IMR-90 (cell line): ENCODE measurements around the gene GNAS-AS1.

Experiments
- BHLHE40 ChIP-seq: fragments of 150-350 bp; IDR thresholded peaks from 2 replicates; pipeline ENCODE4 v1.6.1; 2016; ENCODE audit warnings: mild to moderate bottlenecking, low read depth, low read length
- CEBPB ChIP-seq: IDR thresholded peaks from 2 replicates; pipeline ENCODE4 v1.6.1; 2012; ENCODE audit warnings: low read depth, low read length, improper control_type of control experiment
- CTCF ChIP-seq: conservative IDR thresholded peaks from 2 replicates; pipeline ENCODE4 v1.5.1; 2012; ENCODE audit warnings: mild to moderate bottlenecking, low read depth, low read length, improper control_type of control experiment
- FOS ChIP-seq: fragments of 150-350 bp; IDR thresholded peaks from 2 replicates; pipeline ENCODE4 v1.6.1; 2016; ENCODE audit warnings: low read depth, low read length
- MAFK ChIP-seq: IDR thresholded peaks from 2 replicates; pipeline ENCODE4 v1.6.1; 2012; ENCODE audit warnings: low read depth, low read length, improper control_type of control experiment
- MXI1 ChIP-seq: IDR thresholded peaks from 2 replicates; pipeline ENCODE4 v1.6.1; 2012; ENCODE audit warnings: low read depth, mild to moderate bottlenecking, low read length, moderate library complexity, borderline replicate concordance
- POLR2A ChIP-seq: IDR thresholded peaks from 2 replicates; pipeline ENCODE4 v1.6.1; 2012; ENCODE audit warnings: mild to moderate bottlenecking, low read depth, low read length
- RAD21 ChIP-seq: IDR thresholded peaks from 2 replicates; pipeline ENCODE4 v1.6.1; 2012; ENCODE audit warnings: low read length, improper control_type of control experiment
- RCOR1 ChIP-seq: IDR thresholded peaks from 2 replicates; pipeline ENCODE4 v1.6.1; 2012; ENCODE audit warnings: mild to moderate bottlenecking, low read length, improper control_type of control experiment; ENCODE audit not compliant: insufficient replicate concordance
- RFX5 ChIP-seq: IDR thresholded peaks from 2 replicates; pipeline ENCODE4 v1.8.0; 2012; ENCODE audit warnings: low read depth, mild to moderate bottlenecking, low read length, moderate library complexity
- SMC3 ChIP-seq: fragments of 150-350 bp; IDR thresholded peaks from 2 replicates; pipeline ENCODE4 v1.6.1; 2016; ENCODE audit warnings: low read depth, mild to moderate bottlenecking, antibody characterized with exemption, low read length, moderate library complexity
- USF2 ChIP-seq: fragments of 150-350 bp; IDR thresholded peaks from 2 replicates; pipeline ENCODE4 v1.6.1; 2017; ENCODE audit warnings: mild to moderate bottlenecking, antibody characterized with exemption, low read length, low read depth
- TF ChIP-seq, protein P1 (sequence below): fragments of 150-350 bp; IDR thresholded peaks from 2 replicates; pipeline ENCODE4 v1.6.1; 2016; ENCODE audit warnings: low read depth, mild to moderate bottlenecking, low read length, moderate library complexity, borderline replicate concordance

- no peak for TF ChIP-seq CTCF
- TF ChIP-seq, protein P1, sequence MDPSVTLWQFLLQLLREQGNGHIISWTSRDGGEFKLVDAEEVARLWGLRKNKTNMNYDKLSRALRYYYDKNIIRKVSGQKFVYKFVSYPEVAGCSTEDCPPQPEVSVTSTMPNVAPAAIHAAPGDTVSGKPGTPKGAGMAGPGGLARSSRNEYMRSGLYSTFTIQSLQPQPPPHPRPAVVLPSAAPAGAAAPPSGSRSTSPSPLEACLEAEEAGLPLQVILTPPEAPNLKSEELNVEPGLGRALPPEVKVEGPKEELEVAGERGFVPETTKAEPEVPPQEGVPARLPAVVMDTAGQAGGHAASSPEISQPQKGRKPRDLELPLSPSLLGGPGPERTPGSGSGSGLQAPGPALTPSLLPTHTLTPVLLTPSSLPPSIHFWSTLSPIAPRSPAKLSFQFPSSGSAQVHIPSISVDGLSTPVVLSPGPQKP: no peak
- TF ChIP-seq MAFK: no peak
- no peak for TF ChIP-seq POLR2A
- no peak for TF ChIP-seq USF2
- no peak for TF ChIP-seq RFX5
- TF ChIP-seq RCOR1: no peak
- TF ChIP-seq MXI1: no peak
- TF ChIP-seq RAD21: no peak
- no peak for TF ChIP-seq BHLHE40
- no peak for TF ChIP-seq SMC3
- TF ChIP-seq FOS: no peak
- TF ChIP-seq CEBPB: no peak
These were observed 29.7 kb upstream of the GNAS-AS1 start for GRCh38 chr20:58880441-58880840.
